GM18867 (cell line): Measurements from ENCODE around the gene DIPK1A.

Source experiments
- ATAC-seq: cut with Tn5 transposase; IDR thresholded peaks from one replicate; pipeline ENCODE4 v1.9.1; 2021; ENCODE audit warnings: mild to moderate bottlenecking, moderate library complexity; ENCODE audit not compliant: unreplicated experiment

DIPK1A gene

GRCh38 chr1:92808381-92808780 is 152.9 kb downstream of the DIPK1A start:
- ATAC-seq, result no peak

DNA sequence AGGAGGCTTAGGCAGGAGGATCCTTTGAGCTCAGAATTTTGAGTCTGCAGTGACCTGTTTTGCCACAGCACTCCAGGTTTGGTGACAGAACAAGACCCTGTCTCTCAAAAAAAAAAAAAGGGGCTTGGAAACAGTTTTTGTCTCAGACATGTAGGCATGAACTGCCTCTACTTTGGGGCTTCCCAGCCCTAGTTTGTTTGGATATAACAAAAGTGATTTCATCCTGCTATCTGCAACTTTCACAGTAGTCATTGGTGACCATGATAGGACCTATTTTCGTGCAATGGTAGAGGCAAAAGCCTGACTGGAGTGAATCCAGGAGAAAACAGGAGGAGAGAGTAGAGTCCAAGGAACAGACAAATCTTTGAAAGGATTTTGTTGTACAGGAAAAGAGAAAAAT is 156.0 kb downstream of the DIPK1A start:
- no peak for ATAC-seq

- peak; percentile 52 for ATAC-seq
Measured at GRCh38 chr1:92804721-92805201, 156.5 kb downstream of the DIPK1A start.

DNA sequence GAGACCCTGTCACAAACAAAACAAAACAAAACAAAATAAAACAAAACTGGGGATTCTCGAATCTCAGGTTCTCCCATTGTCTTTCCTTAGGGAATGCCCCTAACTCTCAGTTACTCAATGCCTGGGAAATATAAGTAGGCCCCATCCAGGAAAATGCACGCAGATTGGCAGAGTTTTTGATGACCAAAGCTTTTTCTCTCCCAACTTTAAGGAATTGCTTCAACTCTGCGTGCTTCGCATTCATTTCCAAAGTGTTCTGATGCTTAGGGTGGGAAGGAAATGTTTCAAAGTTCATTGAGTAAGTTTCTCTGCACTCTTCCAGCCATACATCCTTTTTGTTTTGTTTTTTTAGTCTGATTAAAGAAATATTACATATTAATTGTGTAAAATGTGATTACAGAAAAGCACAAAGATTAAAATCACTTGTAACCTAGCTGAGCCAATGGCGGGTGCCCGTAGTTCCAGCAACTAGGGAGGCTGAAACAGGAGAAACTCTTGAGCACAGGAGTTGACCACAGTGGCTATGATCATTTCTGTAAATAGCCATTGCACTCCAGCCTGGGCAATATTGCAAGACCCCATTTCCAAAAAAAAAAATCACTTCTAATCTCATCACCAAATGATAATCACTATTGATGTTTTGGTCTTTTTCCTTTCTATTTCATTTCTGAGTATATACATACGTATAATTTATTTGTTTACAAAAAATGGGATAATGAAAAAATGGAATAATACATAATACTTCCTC is 157.9 kb downstream of the DIPK1A start:
- ATAC-seq, result no peak

DNA sequence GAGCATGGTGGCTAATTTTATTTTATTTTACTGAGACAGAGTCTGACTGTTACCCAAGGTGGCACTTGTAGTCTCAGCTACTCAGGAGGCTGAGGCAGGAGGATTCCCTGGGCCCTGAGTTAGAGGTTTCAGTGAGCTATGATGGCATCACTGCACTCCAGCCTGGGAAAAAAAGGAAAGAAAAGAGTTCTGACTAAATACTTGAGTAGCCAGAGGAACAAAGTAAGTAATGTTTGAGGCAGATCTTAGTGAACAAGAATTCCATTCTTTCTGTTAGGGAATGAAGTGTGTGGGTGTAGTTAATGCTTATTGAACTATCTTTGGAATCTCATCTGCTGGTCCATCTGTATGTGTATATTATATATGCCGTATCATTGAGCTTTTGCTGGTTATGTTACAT is 163.3 kb downstream of the DIPK1A start:
- ATAC-seq, result no peak

- no peak for ATAC-seq
Measured at GRCh38 chr1:92797297-92797696, 164.0 kb downstream of the DIPK1A start.

- ATAC-seq, result no peak
Measured at GRCh38 chr1:92795166-92795565, 166.1 kb downstream of the DIPK1A start.

DNA sequence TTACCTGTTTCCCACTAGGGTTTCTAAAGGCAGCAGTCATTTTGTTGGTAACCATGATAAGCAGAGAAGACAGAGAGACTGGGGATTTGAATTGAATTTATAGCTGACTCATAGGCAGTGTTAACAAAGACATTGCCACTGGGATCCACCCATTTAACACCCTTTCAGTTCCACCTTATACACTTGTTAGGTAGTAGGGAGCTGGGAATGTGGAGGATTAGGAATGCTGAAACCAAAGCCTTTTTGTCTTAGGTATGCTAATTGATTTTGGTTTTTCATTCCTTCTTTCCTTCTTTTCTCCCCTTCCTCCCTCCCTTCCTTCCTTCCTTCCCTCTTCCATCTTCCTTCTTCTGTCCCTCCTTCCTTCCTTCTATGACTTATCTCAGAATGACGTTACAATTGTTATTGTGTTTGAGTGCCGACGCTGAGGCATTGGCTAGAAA is 168.9 kb downstream of the DIPK1A start:
- no peak for ATAC-seq
